Peyer's patch (tissue), 4 donors: ENCODE measurements around the gene SLC5A5. TPM values are rescaled to one million over a fixed set of nuclear protein-coding genes. Genes with fewer than 3 reads are reported as not detected.

ENCODE experiments used
- DNase-seq, 3 donors: peaks; one replicate each; pipeline ENCODE4 v3.0.0-alpha.2; 2017 to 2019
- H3K27ac ChIP-seq, 4 donors: fragments of 200-600 bp; sonication (generic); one replicate each; pipeline ENCODE4 v1.5.1; 2016 to 2019
- H3K27me3 ChIP-seq, 2 donors: fragments of 200-600 bp; sonication (generic); one replicate each; pipeline ENCODE4 v1.5.1; 2019
- H3K36me3 ChIP-seq, 3 donors: fragments of 200-600 bp; sonication (generic); one replicate each; pipeline ENCODE4 v1.5.1; 2016 to 2019
- H3K4me1 ChIP-seq, 4 donors: fragments of 200-600 bp; sonication (generic); one replicate each; pipeline ENCODE4 v1.5.1; 2016 to 2019
- H3K4me3 ChIP-seq, 4 donors: fragments of 200-600 bp; sonication (generic); 1 replicate in 3 of 4; 2 replicates in 1 of 4; pipeline ENCODE4 v1.5.1; 2016 to 2019; ENCODE audit warnings: mild to moderate bottlenecking in 1 of 4
- H3K9me3 ChIP-seq, 4 donors: fragments of 200-600 bp; sonication (generic); one replicate each; pipeline ENCODE4 v1.5.1; 2016 to 2019; ENCODE audit warnings: mild to moderate bottlenecking in 1 of 4
- CTCF ChIP-seq, 6 experiments: fragments of 450-650 bp in 4 of 6; fragments of 200-600 bp in 2 of 6; sonication (generic) in 1 of 6; IDR thresholded peaks; one replicate each; pipeline ENCODE4 v1.5.1; 2017 to 2019; ENCODE audit warnings: antibody characterized with exemption in 6 of 6, mild to moderate bottlenecking in 3 of 6, moderate library complexity in 1 of 6
- POLR2A ChIP-seq, 2 donors: fragments of 450-650 bp; IDR thresholded peaks; one replicate each; pipeline ENCODE4 v1.5.1; 2017; ENCODE audit warnings: antibody characterized with exemption in 2 of 2, mild to moderate bottlenecking in 2 of 2, moderate library complexity in 2 of 2
- total RNA-seq, 4 donors: library from RNA; depleted of rRNA; stranded (reverse); fragments of >200 nt; gene quantifications; one replicate each; pipeline ENCODE4 v1.1.0, GENCODE V29; 2016

The SLC5A5 gene
- total RNA-seq, 4 donors from 2014 or later = not detected

DNA sequence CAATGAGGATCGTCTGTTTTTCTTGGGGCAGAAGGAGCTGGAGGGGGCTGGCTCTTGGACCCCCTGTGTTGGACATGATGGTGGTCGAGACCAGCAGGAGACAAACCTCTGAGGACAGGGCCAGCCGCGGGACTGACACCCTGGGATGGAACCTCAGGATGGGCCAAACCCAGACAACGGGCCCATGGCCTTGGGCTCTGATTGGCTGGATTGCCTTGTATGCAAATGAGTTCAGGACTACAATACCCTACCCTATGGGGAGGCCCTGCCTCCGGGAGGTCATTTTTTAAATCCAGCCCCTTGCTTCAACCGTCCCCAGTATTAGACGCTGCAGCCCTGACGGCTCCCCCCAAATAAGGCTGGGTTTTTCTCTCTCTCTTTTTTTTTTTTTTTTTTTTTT lies 22.0 kb downstream of the SLC5A5 start:
- Histone ChIP-seq H3K27me3 (no peaks in the 10 kb centered on the region), H3K9me3 (no peaks in the 10 kb centered on the region), H3K4me1 (no peaks in the 10 kb centered on the region), H3K36me3 (no peaks in the 10 kb centered on the region), H3K4me3 (no peak overlapping the region), H3K27ac (no peak overlapping the region)
- DNase-seq = no peak
- TF ChIP-seq CTCF (IDR thresholded peaks at IDR 0.05) = no peak
- TF ChIP-seq POLR2A (IDR thresholded peaks at IDR 0.05) = no peak

- Histone ChIP-seq H3K4me1 (no peaks in the 10 kb centered on the region), H3K36me3 (no peaks in the 10 kb centered on the region), H3K9me3 (no peaks in the 10 kb centered on the region), H3K4me3 (no peak overlapping the region), H3K27me3 (no peaks in the 10 kb centered on the region), H3K27ac (no peak overlapping the region)
- DNase-seq = no peak
- no peak for TF ChIP-seq CTCF (IDR thresholded peaks at IDR 0.05)
- TF ChIP-seq POLR2A (IDR thresholded peaks at IDR 0.05) = no peak
Measured at GRCh38 chr19:17902701-17903100, 31.0 kb downstream of the SLC5A5 start.

DNA sequence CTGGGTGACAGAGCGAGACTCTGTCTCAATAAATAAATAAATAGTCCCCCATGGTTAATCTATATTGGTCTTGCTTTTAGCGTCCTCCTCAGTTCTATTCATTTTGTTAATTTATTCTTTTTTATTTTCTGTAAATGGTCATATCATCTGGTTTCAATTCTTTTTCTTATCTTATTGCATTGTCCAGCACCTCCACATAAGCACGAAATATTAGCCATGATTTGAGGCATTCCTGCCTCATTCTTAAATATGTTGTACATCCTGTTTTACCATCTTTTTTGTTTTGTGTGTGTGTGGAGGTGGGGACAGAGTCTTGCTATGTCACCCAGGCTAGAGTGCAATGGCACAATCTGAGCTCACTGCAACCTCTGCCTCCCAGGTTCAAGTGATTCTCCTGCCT lies 36.5 kb downstream of the SLC5A5 start:
- Histone ChIP-seq H3K27ac (no peak overlapping the region), H3K36me3 (no peaks in the 10 kb centered on the region), H3K9me3 (peaks cover 0 to 12% (median 5%) of the 10 kb centered on the region in 4 donors), H3K27me3 (no peaks in the 10 kb centered on the region), H3K4me3 (no peak overlapping the region), H3K4me1 (no peaks in the 10 kb centered on the region)
- TF ChIP-seq CTCF (IDR thresholded peaks at IDR 0.05) (no peak), POLR2A (IDR thresholded peaks at IDR 0.05) (no peak)
- DNase-seq = no peak

- no peaks in the 10 kb centered on the region for H3K27me3 ChIP-seq
- TF ChIP-seq CTCF (IDR thresholded peaks at IDR 0.05) (no peak), POLR2A (IDR thresholded peaks at IDR 0.05) (no peak)
- H3K36me3 ChIP-seq = no peaks in the 10 kb centered on the region
- peaks cover 0 to 20% (median 5%) of the 10 kb centered on the region in 4 donors for H3K9me3 ChIP-seq
- H3K4me3 ChIP-seq = no peak overlapping the region
- H3K27ac ChIP-seq = no peak overlapping the region
- DNase-seq = no peak
- no peaks in the 10 kb centered on the region for H3K4me1 ChIP-seq
Measured at GRCh38 chr19:17909003-17909732, 37.4 kb downstream of the SLC5A5 start.

DNA sequence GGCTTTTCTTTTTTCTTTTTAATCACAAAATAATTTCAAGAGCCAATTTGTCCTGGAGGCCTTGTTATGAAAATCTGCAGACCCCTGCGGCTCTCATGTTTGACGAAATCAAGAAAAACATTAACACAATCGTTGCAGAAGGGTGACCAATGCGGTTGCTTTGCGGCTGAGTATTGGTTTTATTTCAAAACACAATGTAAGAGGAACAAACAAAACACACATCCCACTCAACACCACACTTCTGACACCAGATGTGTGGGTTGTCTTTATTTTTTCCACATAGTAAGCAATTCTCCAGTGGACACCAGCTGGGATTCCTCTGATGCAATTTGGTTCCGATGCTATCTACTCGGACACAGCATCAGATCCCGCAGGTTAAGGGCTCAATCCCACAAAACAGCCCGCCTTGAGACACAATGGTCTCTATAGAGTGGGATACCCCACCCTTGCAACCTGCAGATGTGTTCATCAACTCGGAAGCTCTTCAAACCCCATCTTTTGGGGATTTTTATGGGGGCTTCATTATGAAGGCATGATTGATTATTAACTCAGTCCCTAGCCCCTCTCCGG lies 39.1 kb downstream of the SLC5A5 start:
- Histone ChIP-seq H3K4me3 (no peak overlapping the region), H3K4me1 (no peaks in the 10 kb centered on the region), H3K27ac (no peak overlapping the region), H3K9me3 (peaks cover 0 to 21% (median 5%) of the 10 kb centered on the region in 4 donors), H3K36me3 (no peaks in the 10 kb centered on the region), H3K27me3 (no peaks in the 10 kb centered on the region)
- TF ChIP-seq POLR2A (IDR thresholded peaks at IDR 0.05) (no peak), CTCF (IDR thresholded peaks at IDR 0.05) (no peak)
- DNase-seq = no peak
